ENCODE results near the gene VPS25.

GRCh38 chr17:42784811-42785592 is 11.8 kb downstream of the VPS25 start:
- TF ChIP-seq CTCF (IDR thresholded peaks at IDR 0.05; ENCODE audit: borderline replicate concordance, extremely low read depth, low read length, poor library complexity, severe bottlenecking) (no peak), EZH2 (IDR thresholded peaks at IDR 0.05; ENCODE audit: borderline replicate concordance, low read depth, low read length, severe bottlenecking) (no peak)

Measured in DND-41 (cell line).